Measurements from ENCODE around the gene KCTD16.
A peak's percentile ranks its signal among the peaks of the same experiment; 100 is the strongest.

Gene KCTD16

DNA sequence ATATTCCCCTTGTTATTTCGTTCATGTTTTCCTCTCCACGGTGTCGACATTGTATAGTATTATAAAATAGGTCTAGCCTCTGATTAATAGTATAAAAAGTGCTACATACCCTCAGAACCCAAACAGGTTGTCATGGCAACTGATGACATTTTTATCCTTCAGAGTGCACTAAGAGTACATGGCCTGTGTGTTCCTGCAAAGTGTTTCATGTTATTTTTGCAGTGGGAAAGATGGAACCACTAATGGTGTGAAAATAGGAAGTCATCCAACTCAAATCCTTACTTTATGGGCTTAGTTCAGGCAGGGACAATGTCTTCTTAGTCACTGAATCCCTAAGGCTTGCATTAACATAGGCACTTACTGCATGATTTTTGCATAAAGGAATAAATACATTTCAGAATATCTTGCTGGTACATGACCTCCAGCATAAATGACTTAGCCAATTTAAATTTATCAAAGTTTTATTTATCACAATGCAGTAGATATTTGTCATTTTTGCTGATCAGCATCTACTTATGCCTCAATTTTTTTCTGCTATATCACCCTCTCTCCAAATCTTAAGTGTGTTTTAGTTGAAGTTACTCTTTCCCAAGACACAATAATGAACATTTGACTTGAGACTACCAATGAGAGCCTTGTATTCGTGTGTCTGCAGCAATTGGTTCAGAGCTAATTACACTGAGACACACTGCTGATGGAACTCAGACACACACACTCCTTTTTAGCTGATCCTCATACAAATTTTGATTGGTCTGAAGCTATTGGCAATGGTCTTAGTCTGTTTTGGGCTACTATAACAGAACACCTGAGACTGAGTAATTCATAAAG, 243.7 kb downstream of the KCTD16 start:
- DNase-seq: no peak

GRCh38 chr5:144416196-144416595, 245.5 kb downstream of the KCTD16 start:
- no peak for DNase-seq

DNA sequence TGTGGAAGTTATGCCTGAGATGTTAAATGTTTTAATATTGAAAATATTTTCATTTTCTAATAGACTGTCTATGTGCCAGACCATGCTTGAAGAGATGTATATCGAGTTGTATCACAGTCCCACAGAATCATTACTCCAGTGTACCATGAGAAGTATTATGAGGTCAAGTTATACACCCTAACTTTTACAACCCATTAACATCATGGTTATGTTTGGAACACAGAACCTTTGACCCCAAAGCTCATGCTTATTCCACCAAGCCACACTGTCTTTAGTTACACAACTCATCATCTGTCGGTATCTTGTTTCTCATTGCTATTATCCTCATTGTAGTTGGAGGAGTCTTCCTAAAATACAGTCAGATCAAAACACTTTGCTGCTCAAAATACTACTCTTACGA, 248.0 kb downstream of the KCTD16 start:
- DNase-seq: no peak

GRCh38 chr5:144421411-144421810, 250.7 kb downstream of the KCTD16 start:
- DNase-seq: peak; percentile 29

- no peak for DNase-seq
Measured at GRCh38 chr5:144422018-144422727, 251.5 kb downstream of the KCTD16 start.

- peak; percentile 27 for DNase-seq
Measured at GRCh38 chr5:144427866-144428265, 257.2 kb downstream of the KCTD16 start.

- no peak for DNase-seq
Measured at GRCh38 chr5:144428326-144428725, 257.7 kb downstream of the KCTD16 start.

DNA sequence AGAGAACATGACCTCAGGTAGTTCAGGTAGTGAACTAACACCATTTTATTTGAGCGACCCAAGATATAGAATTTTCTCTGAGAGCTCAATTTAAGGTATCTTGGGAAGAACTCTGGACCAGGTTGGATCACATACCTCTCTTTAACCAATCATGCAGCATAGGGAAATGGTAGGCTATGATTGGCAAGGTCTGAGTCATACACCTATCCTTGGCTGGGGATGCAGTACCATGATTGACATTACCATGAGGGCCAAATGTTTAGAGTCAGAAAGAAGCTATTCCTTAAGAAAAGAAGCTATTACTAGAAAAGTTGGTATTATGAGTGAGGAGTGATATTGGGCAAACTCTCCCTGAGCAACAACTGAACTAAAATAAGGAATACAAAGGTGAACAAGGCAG, 258.7 kb downstream of the KCTD16 start:
- DNase-seq: no peak

DNA sequence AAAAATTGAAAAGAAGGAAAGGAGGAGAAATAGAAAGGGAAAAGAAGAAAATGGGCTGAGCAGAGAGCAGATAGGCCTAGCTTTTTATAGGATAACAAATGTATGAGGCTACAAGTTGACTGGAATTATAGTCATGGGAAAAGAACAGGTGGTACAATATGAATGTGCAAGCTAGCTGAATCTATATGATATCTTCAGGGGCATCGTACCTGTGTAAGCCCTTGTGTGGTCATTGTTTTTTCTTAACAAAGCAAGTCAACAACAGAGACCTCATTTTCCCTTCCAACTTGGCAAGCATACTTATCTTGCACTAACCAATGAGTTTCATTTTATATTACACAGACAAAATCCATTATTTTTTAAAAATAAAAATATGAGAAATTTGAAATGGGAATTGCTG, 259.2 kb downstream of the KCTD16 start:
- DNase-seq: no peak

DNA sequence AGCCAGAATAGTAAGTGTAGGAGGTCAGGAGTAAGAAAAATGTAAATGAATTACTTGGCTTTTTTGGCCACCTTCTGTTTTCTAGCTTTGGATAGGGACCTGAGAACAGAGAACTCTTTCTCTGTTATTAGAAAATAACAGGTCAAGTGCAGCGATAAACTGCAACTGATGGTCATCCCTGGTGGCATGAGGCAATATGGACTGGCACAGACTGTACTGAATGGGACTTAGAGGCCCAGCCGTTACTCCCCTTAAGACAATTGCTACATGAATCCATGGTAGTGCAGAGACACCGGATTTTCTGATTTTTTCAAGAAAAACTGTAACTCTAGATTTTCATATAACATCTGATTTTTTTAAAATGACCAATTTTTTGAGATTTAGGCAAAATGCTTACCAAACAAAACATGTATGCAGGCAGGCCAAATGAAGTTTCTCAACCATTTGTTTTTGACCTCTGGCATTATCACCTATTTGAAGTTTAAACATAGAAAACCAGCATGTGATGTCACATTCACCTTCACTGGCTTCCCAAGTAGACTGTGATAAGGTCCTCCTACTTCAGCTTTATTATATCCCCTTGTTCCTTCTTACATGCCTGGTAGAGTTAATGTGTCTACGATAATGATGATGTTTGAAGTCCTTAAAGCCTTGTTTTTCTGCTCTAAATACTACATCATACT, 262.6 kb downstream of the KCTD16 start:
- DNase-seq: no peak

- DNase-seq: no peak
Measured at GRCh38 chr5:144433893-144434292, 263.2 kb downstream of the KCTD16 start.

DNA sequence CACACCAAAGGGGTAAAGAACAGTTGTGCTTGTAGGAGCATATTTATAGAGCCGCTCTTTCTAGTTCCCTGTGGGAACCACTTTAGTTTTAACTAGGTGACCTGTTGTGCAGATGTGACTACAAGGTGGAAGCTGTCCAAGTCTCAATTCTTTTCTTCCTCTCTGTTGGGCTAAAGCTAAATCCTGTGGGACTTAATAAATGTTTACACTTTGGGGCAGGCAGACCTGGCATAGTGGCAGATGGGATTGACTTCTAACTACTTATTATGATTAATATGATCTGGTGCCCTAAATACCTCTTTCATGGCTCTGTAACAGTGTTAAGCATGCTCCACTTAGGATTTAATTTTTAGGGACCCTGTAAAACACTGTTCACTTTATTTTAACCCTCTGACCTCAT, 265.3 kb downstream of the KCTD16 start:
- no peak for DNase-seq

DNA sequence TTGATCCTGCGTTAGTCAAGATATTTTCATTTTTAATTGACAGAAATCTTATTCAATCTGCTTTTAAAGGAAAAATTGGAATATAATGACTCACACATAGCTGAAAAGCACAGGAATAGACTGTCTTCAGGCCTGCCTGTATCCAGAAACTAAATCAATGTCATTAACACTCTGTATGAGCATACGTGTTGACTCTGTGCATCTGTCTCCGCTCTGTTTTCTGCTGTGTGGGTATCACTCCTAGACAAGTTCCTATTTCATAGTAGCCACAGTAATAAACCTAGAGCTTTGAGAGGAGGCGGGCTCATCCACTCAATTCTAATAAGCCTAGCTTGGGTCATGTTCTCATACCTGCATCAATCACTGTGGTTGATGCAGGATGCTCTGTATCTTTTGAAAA, 267.6 kb downstream of the KCTD16 start:
- DNase-seq: no peak

DNA sequence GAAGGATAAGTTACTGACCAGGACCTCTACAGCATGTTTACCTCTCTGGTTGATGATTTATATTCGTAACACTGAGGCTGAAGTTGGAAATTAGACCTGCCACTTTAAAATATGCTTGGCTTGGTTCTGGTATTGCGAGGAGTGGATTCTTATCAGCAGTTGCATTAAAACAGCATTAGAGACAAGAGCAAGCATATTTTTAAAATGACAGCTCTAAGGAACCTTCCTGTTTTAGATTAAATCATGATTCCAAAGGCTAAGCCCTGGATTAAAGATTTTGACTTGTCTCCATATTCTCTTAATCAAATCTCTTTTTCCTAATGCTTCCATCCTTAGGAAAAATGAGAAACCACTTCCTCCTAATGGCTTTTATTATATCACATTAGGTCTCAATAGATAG, 277.8 kb downstream of the KCTD16 start:
- DNase-seq: no peak

DNA sequence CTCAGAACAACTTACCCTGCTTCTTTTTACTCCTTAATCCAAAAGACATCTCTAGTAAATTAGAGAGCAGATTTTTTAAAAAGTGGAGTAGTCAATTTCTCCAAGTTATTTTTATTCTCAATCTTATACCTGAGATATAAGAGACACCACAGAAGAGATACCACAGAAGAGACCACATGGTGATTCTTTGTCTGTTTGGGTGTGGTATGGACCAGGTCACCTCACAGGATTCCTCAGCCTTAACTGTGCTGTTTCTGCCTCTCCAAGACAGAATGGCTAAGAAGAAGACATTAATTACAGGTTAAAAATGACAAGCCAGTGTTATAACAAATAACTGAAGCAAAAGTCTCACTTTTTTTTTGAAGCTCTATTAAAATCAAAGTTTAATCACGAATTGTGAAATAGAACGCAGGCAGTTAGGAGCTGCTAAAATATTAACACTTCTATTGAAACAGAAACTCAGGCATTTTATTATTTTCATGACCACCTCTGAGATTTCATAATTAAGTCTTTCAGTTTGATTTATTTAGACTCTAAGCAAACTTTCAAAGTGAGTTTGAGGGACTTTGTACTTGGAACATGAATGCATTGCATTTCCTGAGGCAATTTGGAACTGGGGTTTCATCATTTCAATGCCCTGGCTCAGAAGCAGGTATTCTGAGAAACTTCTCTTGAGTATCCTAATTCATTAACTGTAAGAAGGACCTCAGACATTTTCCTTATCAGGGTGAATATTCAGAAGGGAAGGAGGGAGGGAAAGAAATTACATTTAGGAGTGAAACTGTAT, 280.7 kb downstream of the KCTD16 start:
- DNase-seq: no peak

DNA sequence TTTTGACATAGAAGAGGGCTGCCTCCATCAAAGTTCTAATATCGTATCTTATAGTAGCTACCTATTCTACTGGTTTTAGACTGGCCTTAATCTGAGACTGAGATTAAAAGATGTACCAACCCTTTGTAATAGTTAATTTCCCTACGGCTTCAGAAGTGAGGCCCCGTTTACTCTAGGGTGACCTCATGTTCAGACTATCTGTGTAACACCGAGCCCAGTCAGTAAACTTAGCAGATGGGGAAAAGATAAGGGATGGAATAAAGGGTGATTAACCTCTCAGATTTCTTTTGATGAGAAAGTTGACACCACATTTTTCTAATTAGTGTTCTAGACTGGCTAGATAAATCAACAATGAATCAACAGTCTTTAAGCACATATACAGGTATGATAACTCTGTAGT, 283.1 kb downstream of the KCTD16 start:
- no peak for DNase-seq

GRCh38 chr5:144457160-144457559, 286.5 kb downstream of the KCTD16 start:
- no peak for DNase-seq

- DNase-seq: no peak
Measured at GRCh38 chr5:144458216-144458615, 287.5 kb downstream of the KCTD16 start.

DNA sequence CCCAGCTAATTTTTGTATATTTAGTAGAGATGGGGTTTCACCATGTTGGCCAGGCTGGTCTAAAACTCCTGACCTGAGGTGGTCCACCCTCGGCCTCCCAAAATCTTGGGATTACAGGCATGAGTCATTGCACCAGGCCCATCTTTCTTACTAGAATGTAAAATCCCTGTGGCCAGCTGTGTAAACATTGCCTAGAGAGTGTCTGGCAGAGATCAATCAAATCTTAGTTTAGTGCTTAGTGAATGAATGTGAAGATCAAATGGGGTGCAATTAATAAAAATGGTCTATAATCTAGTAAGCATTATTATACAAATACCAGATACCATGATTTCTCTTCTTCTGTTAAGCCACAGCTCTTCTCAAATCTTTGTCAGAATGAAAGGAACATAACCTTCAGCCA, 289.9 kb downstream of the KCTD16 start:
- no peak for DNase-seq

DNA sequence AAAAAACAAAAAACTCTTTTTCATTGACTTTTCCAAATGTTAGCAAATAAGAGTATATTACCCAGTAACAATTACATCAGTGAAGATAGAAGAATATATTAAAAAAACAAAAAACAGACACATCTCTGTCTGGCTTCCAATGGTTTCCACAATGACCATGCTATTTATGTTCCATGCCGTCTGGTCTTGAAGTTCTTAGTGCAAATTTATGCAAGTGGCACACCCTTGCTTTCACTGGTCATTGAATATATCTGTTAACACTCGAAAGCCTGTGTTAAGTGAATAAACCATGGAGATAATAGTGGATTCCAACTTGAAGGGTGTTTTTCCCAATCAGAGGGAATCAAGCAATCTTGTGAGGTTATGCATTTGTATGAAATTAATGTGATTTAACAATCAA, 291.9 kb downstream of the KCTD16 start:
- DNase-seq: no peak

DNA sequence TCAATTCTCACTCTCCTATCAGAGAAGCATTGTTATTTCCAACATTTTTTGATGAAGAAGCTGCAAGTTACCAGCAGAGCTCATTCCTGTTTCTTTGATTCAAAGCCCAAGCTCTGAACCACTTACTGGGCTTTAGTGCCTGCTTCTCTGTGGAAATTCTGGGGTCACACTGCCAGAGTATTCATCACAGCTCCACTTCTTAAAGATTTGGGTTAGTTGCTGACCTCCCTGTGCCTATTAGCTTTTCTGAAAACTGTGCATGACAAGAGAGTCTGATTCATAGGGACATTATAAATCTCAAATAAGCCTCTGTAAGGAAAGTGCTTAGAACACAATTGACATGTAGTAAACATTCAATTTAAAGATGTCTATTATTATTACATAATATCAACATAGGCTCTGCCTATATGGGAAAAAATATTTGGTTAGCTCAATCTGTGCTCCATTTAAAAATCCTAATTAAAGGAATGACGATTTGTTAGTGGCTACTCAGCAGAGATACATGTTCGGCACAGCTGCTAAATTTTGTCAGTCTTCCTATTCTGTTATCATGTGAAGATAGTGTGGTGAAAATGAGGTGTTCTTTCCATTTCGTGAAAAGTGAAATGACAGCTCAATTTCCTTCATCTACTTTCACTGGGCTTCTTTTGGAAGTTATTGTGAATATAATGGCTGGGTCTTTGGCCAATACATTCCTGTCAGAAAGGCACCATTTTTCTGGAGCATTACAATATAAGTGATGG, 293.0 kb downstream of the KCTD16 start:
- DNase-seq: no peak

DNA sequence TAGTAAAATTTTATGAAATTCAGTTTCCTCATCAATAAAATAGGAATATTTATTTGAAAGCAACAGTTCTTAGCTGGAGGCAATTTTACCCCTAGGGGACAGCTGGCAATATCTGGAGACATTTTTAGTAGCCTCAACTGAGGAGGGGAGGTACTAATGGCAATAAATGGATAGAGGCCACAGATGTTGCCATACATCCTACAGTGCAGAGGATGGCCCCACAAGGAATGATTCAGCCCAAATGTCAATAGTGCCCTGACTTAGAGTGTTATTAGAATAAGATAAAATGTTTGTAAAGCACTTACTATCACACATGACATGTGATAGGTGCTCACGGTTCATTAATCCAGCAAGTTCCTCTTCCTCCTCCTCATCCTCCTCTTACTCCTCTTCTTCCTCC, 293.6 kb downstream of the KCTD16 start:
- no peak for DNase-seq

Data from kidney glomerular epithelial cell (primary cell).